AG09309 (cell line): Measurements from ENCODE around the gene DHX34.
"Not testable (repeated sequence)": the region's sequence is repeated elsewhere in the genome, so short reads cannot be mapped to it uniquely, and the experiment has no call there.

Experiments
- DNase-seq: peaks from one replicate; pipeline ENCODE4 v3.0.0-alpha.2; 2010; ENCODE audit warnings: low read depth
- H3K4me3 ChIP-seq: 2 replicates; pipeline ENCODE4 v1.5.1; 2011; ENCODE audit warnings: mild to moderate bottlenecking, low read depth, low read length, moderate library complexity; ENCODE audit not compliant: control insufficient read depth
- CTCF ChIP-seq: IDR thresholded peaks from 2 replicates; pipeline ENCODE4 v1.5.1; 2011; ENCODE audit warnings: mild to moderate bottlenecking, low read depth, low read length, inconsistent platforms; ENCODE audit not compliant: insufficient read depth, control insufficient read depth; ENCODE audit errors: missing control alignments

DHX34 gene

GRCh38 chr19:47406711-47407416 lies 57.7 kb downstream of the DHX34 start:
- DNase-seq: no peak
- no peak overlapping the region for H3K4me3 ChIP-seq
- no peak for TF ChIP-seq CTCF

- TF ChIP-seq CTCF: no peak
- H3K4me3 ChIP-seq: no peak overlapping the region
- no peak for DNase-seq
These were observed 58.3 kb downstream of the DHX34 start for GRCh38 chr19:47407417-47407774.

- no peak for DNase-seq
- H3K4me3 ChIP-seq: no peak overlapping the region
- TF ChIP-seq CTCF: no peak
These were observed 59.2 kb downstream of the DHX34 start for GRCh38 chr19:47408156-47408938.

GRCh38 chr19:47411101-47411500 lies 62.0 kb downstream of the DHX34 start:
- TF ChIP-seq CTCF: no peak
- no peak for DNase-seq

GRCh38 chr19:47411696-47412095 lies 62.6 kb downstream of the DHX34 start:
- H3K4me3 ChIP-seq, DNase-seq: not testable (repeated sequence)

More at GRCh38 chr19:47411101-47411500, 62.0 kb downstream of the DHX34 start:
- no peak overlapping the region for H3K4me3 ChIP-seq

- no peak overlapping the region for H3K4me3 ChIP-seq
- no peak for TF ChIP-seq CTCF
- no peak for DNase-seq
These were observed 64.8 kb downstream of the DHX34 start for GRCh38 chr19:47413941-47414340.

GRCh38 chr19:47414469-47414868 lies 65.4 kb downstream of the DHX34 start:
- no peak overlapping the region for H3K4me3 ChIP-seq
- no peak for TF ChIP-seq CTCF
- DNase-seq: no peak
